Gastroesophageal sphincter (tissue), 3 donors: Measurements from ENCODE around the gene POLR1E.

Source experiments
- CTCF ChIP-seq, 4 experiments: fragments of 200-600 bp in 2 of 4; fragments of 450-650 bp in 2 of 4; sonication (generic) in 1 of 4; IDR thresholded peaks; one replicate each; pipeline ENCODE4 v1.5.1; 2017 to 2019; ENCODE audit warnings: antibody characterized with exemption in 4 of 4, mild to moderate bottlenecking in 2 of 4, moderate library complexity in 2 of 4
- POLR2A ChIP-seq, 2 donors: fragments of 450-650 bp; IDR thresholded peaks; one replicate each; pipeline ENCODE4 v1.6.1; 2017; ENCODE audit warnings: antibody characterized with exemption in 2 of 2, mild to moderate bottlenecking in 2 of 2, moderate library complexity in 1 of 2

GRCh38 chr9:37476930-37477329 lies 8.8 kb upstream of the POLR1E start:
- TF ChIP-seq POLR2A (IDR thresholded peaks at IDR 0.05) (no peak), CTCF (IDR thresholded peaks at IDR 0.05) (no peak)
